HL-60 (cell line): ENCODE data around the gene DCC.

Experiments
- DNase-seq, 2 experiments: peaks; one replicate each; pipeline ENCODE4 v3.0.0-alpha.2; 2010 to 2020; ENCODE audit warnings: low read depth in 1 of 2, low spot score in 1 of 2
- H3K27ac ChIP-seq: fragments of 250-450 bp; sonication (Bioruptor Pico); replicated peaks from 2 replicates; pipeline ENCODE4 v1.5.1; 2020; ENCODE audit warnings: mild to moderate bottlenecking, moderate library complexity
- H3K27me3 ChIP-seq: fragments of 250-450 bp; sonication (Bioruptor Pico); 2 replicates; pipeline ENCODE4 v1.5.1; 2021; ENCODE audit warnings: mild to moderate bottlenecking, moderate library complexity; ENCODE audit not compliant: insufficient read depth, poor library complexity, severe bottlenecking
- H3K4me3 ChIP-seq: replicated peaks from 2 replicates; pipeline ENCODE4 v1.5.1; 2011; ENCODE audit warnings: mild to moderate bottlenecking, control low read depth, low read length; ENCODE audit not compliant: insufficient read depth
- GABPA ChIP-seq: IDR thresholded peaks from 2 replicates; pipeline ENCODE4 v1.6.1; 2012; ENCODE audit warnings: low read depth
- POLR2AphosphoS5 ChIP-seq: IDR thresholded peaks from 2 replicates; pipeline ENCODE4 v1.6.1; 2012; ENCODE audit warnings: low read depth
- SPI1 ChIP-seq: IDR thresholded peaks from 2 replicates; pipeline ENCODE4 v1.6.1; 2012; ENCODE audit warnings: low read depth, mild to moderate bottlenecking, borderline replicate concordance
- TF ChIP-seq, protein P1 (sequence below): IDR thresholded peaks from 2 replicates; pipeline ENCODE4 v1.6.1; 2012; ENCODE audit warnings: low read depth; ENCODE audit not compliant: insufficient replicate concordance
- TF ChIP-seq, protein P2 (sequence below): IDR thresholded peaks from one replicate; pipeline ENCODE4 v1.5.1; 2011; ENCODE audit warnings: low read length, control low read depth, inconsistent platforms; ENCODE audit not compliant: insufficient read depth

DCC gene

DNA sequence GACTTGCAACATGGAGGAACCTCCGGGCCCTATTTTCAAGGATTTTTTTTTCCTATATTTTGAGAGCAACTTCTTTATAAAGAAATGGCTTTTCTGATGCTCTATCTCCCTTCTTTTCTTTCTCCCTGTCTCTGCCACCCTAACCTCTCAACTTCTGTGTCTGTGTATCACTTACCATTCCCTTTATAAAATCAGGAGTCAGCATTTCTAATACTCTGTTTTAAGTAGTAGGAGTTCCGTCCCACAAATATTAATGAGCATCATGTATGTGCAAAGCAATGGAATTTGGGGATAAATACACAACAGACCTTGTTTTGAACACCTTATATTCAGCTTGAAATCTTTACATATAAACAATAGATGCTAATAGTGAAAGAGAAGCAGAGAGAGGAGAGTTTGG is 268.0 kb downstream of the DCC start:
- no peak for DNase-seq
- TF ChIP-seq GABPA = no peak
- TF ChIP-seq, protein P1, sequence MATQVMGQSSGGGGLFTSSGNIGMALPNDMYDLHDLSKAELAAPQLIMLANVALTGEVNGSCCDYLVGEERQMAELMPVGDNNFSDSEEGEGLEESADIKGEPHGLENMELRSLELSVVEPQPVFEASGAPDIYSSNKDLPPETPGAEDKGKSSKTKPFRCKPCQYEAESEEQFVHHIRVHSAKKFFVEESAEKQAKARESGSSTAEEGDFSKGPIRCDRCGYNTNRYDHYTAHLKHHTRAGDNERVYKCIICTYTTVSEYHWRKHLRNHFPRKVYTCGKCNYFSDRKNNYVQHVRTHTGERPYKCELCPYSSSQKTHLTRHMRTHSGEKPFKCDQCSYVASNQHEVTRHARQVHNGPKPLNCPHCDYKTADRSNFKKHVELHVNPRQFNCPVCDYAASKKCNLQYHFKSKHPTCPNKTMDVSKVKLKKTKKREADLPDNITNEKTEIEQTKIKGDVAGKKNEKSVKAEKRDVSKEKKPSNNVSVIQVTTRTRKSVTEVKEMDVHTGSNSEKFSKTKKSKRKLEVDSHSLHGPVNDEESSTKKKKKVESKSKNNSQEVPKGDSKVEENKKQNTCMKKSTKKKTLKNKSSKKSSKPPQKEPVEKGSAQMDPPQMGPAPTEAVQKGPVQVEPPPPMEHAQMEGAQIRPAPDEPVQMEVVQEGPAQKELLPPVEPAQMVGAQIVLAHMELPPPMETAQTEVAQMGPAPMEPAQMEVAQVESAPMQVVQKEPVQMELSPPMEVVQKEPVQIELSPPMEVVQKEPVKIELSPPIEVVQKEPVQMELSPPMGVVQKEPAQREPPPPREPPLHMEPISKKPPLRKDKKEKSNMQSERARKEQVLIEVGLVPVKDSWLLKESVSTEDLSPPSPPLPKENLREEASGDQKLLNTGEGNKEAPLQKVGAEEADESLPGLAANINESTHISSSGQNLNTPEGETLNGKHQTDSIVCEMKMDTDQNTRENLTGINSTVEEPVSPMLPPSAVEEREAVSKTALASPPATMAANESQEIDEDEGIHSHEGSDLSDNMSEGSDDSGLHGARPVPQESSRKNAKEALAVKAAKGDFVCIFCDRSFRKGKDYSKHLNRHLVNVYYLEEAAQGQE = no peak
- TF ChIP-seq, protein P2, sequence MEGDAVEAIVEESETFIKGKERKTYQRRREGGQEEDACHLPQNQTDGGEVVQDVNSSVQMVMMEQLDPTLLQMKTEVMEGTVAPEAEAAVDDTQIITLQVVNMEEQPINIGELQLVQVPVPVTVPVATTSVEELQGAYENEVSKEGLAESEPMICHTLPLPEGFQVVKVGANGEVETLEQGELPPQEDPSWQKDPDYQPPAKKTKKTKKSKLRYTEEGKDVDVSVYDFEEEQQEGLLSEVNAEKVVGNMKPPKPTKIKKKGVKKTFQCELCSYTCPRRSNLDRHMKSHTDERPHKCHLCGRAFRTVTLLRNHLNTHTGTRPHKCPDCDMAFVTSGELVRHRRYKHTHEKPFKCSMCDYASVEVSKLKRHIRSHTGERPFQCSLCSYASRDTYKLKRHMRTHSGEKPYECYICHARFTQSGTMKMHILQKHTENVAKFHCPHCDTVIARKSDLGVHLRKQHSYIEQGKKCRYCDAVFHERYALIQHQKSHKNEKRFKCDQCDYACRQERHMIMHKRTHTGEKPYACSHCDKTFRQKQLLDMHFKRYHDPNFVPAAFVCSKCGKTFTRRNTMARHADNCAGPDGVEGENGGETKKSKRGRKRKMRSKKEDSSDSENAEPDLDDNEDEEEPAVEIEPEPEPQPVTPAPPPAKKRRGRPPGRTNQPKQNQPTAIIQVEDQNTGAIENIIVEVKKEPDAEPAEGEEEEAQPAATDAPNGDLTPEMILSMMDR = no peak
- TF ChIP-seq SPI1 = no peak
- TF ChIP-seq POLR2AphosphoS5 = no peak
- Histone ChIP-seq H3K27me3 (no peaks in the 10 kb centered on the region), H3K27ac (no peak overlapping the region), H3K4me3 (no peak overlapping the region)

GRCh38 chr18:52610451-52611115 is 270.6 kb downstream of the DCC start:
- DNase-seq = no peak
- Histone ChIP-seq H3K4me3 (no peak overlapping the region), H3K27me3 (no peaks in the 10 kb centered on the region), H3K27ac (no peak overlapping the region)
- TF ChIP-seq, protein P2 = no peak
- no peak for TF ChIP-seq GABPA
- TF ChIP-seq, protein P1 = no peak
- no peak for TF ChIP-seq SPI1
- TF ChIP-seq POLR2AphosphoS5 = no peak

- DNase-seq = no peak
- no peak overlapping the region for H3K4me3 ChIP-seq
- no peak overlapping the region for H3K27ac ChIP-seq
- TF ChIP-seq, protein P2 = no peak
- no peak for TF ChIP-seq SPI1
- TF ChIP-seq GABPA = no peak
- TF ChIP-seq POLR2AphosphoS5 = no peak
- TF ChIP-seq, protein P1 = no peak
- no peaks in the 10 kb centered on the region for H3K27me3 ChIP-seq
Measured at GRCh38 chr18:52612406-52612805, 272.4 kb downstream of the DCC start.
